Activated naive CD4-positive, alpha-beta T cell treated with anti-CD3 and anti-CD28 coated beads, Interleukin-2, amount 50 U/mL, for 16 hours (primary cell): ENCODE measurements around the gene PRDX3.
"Not testable (repeated sequence)": the region's sequence is repeated elsewhere in the genome, so short reads cannot be mapped to it uniquely, and the experiment has no call there.

ENCODE experiments used
- DNase-seq: peaks from one replicate; pipeline ENCODE4 v3.0.0-alpha.2; 2020

The PRDX3 gene

GRCh38 chr10:119205894-119206602 lies 27.4 kb upstream of the PRDX3 start:
- peak; percentile 41 for DNase-seq

GRCh38 chr10:119203006-119203405 lies 24.4 kb upstream of the PRDX3 start:
- DNase-seq = no peak

DNA sequence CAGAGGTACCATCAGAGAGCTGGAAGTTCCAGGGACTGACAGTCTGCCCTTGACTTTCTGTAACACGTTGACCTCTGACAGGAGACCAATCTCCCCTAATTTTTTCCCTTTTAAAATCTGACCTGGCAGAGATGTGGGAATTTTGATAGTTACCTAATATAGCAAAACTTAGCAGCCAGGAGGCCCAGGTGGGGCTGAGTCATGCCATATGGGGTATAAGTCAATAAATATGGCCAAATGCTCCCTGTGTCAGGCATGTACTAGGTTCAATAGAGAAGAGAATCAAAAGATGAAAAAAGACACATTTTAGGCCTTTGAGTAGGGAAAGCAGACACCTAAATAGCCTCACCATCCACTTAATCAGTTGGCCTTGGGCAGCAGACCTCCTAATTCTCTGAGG lies 22.6 kb upstream of the PRDX3 start:
- DNase-seq = no peak

- DNase-seq = peak; percentile 41
These were observed 20.8 kb upstream of the PRDX3 start for GRCh38 chr10:119199231-119199992.

- peak; percentile 28 for DNase-seq
These were observed 19.8 kb upstream of the PRDX3 start for GRCh38 chr10:119198438-119198837.

DNA sequence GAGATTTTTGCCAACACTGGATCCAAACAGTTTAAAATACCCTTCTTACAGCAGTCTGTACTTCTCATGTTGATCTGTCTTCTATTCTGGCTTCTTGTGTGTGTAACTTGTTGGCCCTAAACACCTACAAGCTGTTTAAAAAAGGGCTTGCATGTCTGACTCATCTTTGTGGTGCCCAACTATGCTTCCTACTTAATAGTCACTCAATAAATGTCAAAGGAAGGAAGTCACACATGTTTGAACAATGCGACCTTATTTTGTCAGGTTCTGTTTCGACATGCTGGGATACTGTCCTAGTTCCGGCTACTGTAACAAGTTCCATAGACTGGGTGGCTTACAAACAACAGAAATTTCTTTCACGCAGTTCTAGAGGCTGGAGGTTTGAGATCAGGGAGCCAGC lies 19.3 kb upstream of the PRDX3 start:
- no peak for DNase-seq

DNA sequence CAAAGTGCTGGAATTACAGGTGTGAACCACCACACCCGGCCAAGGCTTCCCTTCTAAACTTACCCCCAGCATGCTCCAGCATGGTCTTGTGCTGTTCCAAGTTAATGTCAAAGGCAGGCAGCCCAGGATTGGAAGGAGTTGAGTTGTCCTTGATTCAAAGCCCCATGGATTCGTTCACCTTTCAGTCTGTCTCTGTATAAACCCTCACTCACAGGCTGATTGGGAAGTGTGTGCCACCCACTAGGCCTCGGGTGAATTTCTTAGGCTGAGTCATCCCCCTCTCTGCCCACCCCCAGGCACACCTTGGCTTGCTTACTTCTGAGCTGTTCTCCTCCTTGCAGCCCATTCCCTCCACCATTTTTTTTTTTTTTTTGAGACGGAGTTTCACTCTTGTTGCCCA lies 13.3 kb upstream of the PRDX3 start:
- peak; percentile 47 for DNase-seq

- no peak for DNase-seq
These were observed 12.6 kb upstream of the PRDX3 start for GRCh38 chr10:119190954-119191785.

DNA sequence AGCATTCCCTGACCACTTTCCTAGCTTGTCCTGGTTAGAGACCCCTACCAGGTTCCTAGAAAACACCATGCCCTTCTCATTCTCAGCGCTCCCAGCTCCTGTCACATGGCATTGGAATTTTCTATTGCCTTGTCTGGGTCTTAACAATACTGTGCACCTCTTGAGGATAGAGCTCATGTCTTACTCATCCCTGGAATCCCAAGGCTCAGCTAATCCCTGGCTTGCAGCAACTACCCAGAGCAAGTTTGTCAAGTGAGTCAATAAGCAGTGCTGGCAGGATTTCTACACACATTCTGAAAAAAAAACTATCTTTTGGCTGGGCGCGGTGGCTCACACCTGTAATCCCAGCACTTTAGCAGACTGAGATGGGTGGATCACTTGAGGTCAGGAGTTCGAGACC lies 11.7 kb upstream of the PRDX3 start:
- no peak for DNase-seq

GRCh38 chr10:119189811-119190282 lies 11.2 kb upstream of the PRDX3 start:
- no peak for DNase-seq

GRCh38 chr10:119183664-119184412 lies 5.2 kb upstream of the PRDX3 start:
- DNase-seq = no peak

GRCh38 chr10:119180850-119181400 lies 2.3 kb upstream of the PRDX3 start:
- DNase-seq = not testable (repeated sequence)

- DNase-seq = peak; percentile 45
These were observed 772 bp downstream of the PRDX3 start for GRCh38 chr10:119177708-119178371.

GRCh38 chr10:119176166-119176565 lies 2.4 kb downstream of the PRDX3 start:
- no peak for DNase-seq

- no peak for DNase-seq
These were observed 4.5 kb downstream of the PRDX3 start for GRCh38 chr10:119174109-119174508.

DNA sequence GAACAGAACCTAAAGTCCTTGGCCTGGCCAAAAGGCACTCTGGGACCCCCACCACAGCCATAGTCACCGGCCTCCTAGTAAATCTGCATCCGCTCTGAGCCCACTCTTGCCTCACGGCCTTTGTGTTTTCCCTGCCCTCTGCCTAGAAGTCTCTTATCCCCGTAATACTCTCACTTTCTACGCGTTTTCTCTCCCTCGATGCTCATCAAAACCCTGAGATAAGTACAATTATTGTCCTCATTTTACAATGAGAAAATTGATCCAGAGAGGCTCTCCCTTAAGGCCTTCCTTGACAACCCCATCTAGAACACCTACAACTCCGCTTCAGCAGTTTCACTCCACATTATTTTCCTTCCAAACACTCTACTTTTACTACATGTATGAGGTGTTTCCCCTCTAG lies 11.6 kb downstream of the PRDX3 start:
- DNase-seq = no peak

- DNase-seq = no peak
These were observed 12.0 kb downstream of the PRDX3 start for GRCh38 chr10:119166564-119166963.

DNA sequence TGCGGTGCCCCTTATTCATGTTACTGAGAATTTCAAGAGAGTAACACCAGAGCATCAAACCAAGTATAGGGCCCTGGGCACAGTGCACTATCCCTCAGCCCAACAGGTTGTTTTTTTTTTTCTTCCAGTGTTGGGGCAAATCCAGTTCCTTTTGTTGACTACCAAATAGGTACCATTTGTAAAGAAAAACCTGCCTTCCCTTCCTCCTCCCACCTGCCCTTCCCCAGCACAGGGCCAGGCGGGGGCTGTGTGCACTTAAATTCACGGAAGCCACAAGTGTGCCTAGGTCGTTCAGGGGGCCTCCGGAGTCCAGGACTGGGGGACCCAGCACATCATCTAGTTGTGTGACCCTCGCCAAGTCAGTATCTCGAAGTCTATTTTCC lies 12.5 kb downstream of the PRDX3 start:
- no peak for DNase-seq

GRCh38 chr10:119165171-119166117 lies 13.2 kb downstream of the PRDX3 start, which contains the start of gene SFXN4:
TSS of gene SFXN4 (minus strand) at chr10:119165714. CDS start at chr10:119165647, 67 bp downstream.
- DNase-seq = peak; percentile 84

- no peak for DNase-seq
These were observed 16.0 kb downstream of the PRDX3 start for GRCh38 chr10:119162452-119163092.
